Cardiac muscle cell (in vitro differentiated cells and primary cell): Measurements from ENCODE around the gene ANKRD44. TPM values are rescaled to one million over a fixed set of nuclear protein-coding genes. Genes with fewer than 3 reads are reported as not detected.
"Not testable (repeated sequence)": the region's sequence is repeated elsewhere in the genome, so short reads cannot be mapped to it uniquely, and the experiment has no call there.

Experiments
- DNase-seq, 2 donors: peaks; one replicate each; pipeline versions ENCODE4 v3.0.0 to v3.0.0-alpha.2; 2010 to 2017; ENCODE audit warnings: low read depth in 1 of 2, low spot score in 1 of 2
- H3K27ac ChIP-seq: fragments of 200-600 bp; sonication (generic); 2 replicates; pipeline ENCODE4 v1.5.1; 2016
- H3K27me3 ChIP-seq: fragments of 200-600 bp; sonication (generic); 2 replicates; pipeline ENCODE4 v1.6.0; 2016; ENCODE audit warnings: control low read depth
- H3K36me3 ChIP-seq: fragments of 200-600 bp; sonication (generic); 2 replicates; pipeline ENCODE4 v1.5.1; 2016; ENCODE audit warnings: control low read depth
- H3K4me1 ChIP-seq: fragments of 200-600 bp; sonication (generic); 2 replicates; pipeline ENCODE4 v1.8.1; 2017; ENCODE audit warnings: low read depth, mild to moderate bottlenecking, mixed run types
- H3K4me3 ChIP-seq: fragments of 200-600 bp; sonication (generic); 2 replicates; pipeline ENCODE4 v1.5.1; 2016; ENCODE audit warnings: mild to moderate bottlenecking
- H3K9me3 ChIP-seq: fragments of 200-600 bp; sonication (generic); 2 replicates; pipeline ENCODE4 v1.5.1; 2017; ENCODE audit warnings: low read depth, mild to moderate bottlenecking, control low read depth
- CTCF ChIP-seq: IDR thresholded peaks from 2 replicates; pipeline ENCODE4 v1.5.1; 2012; ENCODE audit warnings: low read depth, mild to moderate bottlenecking, low read length
- polyA plus RNA-seq: library from polyadenylated mRNA; unstranded; fragments of >200 nt; fragmentation: Nextera tagmentation; extraction: Ambion mirVana; gene quantifications from 2 replicates; pipeline ENCODE4 v1.2.1, GENCODE V29; 2016
- total RNA-seq: library from RNA; depleted of rRNA; stranded (reverse); fragments of >200 nt; gene quantifications from 2 replicates; pipeline ENCODE4 v1.2.3, GENCODE V29; 2016

The ANKRD44 gene
- total and polyA plus RNA-seq, 2 experiments from 2014 or later = 4.0 to 5.0 TPM

GRCh38 chr2:197013098-197013497, 297.5 kb downstream of the ANKRD44 start:
- H3K36me3 ChIP-seq = no peaks in the 10 kb centered on the region
- no peaks in the 10 kb centered on the region for H3K9me3 ChIP-seq
- no peak overlapping the region for H3K4me3 ChIP-seq
- no peaks in the 10 kb centered on the region for H3K27me3 ChIP-seq
- DNase-seq = no peak
- no peak overlapping the region for H3K27ac ChIP-seq
- H3K4me1 ChIP-seq = no peaks in the 10 kb centered on the region
- no peak for TF ChIP-seq CTCF

GRCh38 chr2:197011801-197012641, 298.6 kb downstream of the ANKRD44 start:
- Histone ChIP-seq H3K36me3 (no peaks in the 10 kb centered on the region), H3K27ac (no peak overlapping the region), H3K27me3 (no peaks in the 10 kb centered on the region), H3K4me3 (no peak overlapping the region), H3K9me3 (no peaks in the 10 kb centered on the region), H3K4me1 (no peaks in the 10 kb centered on the region)
- peak; percentile 64 to 67 for DNase-seq
- TF ChIP-seq CTCF = peak; percentile 88

GRCh38 chr2:197011021-197011417, 299.6 kb downstream of the ANKRD44 start:
- no peak overlapping the region for H3K27ac ChIP-seq
- no peak for TF ChIP-seq CTCF
- DNase-seq = no peak

GRCh38 chr2:197010200-197011020, 300.2 kb downstream of the ANKRD44 start:
- no peak for DNase-seq
- no peak for TF ChIP-seq CTCF
- H3K4me1 ChIP-seq = no peaks in the 10 kb centered on the region
- no peak overlapping the region for H3K27ac ChIP-seq
- no peaks in the 10 kb centered on the region for H3K9me3 ChIP-seq
- H3K27me3 ChIP-seq = no peaks in the 10 kb centered on the region
- H3K4me3 ChIP-seq = no peak overlapping the region
- H3K36me3 ChIP-seq = no peaks in the 10 kb centered on the region

More at GRCh38 chr2:197011021-197011417, 299.6 kb downstream of the ANKRD44 start:
- no peaks in the 10 kb centered on the region for H3K4me1 ChIP-seq
- H3K36me3 ChIP-seq = no peaks in the 10 kb centered on the region
- no peaks in the 10 kb centered on the region for H3K27me3 ChIP-seq
- no peak overlapping the region for H3K4me3 ChIP-seq
- no peaks in the 10 kb centered on the region for H3K9me3 ChIP-seq

- not testable (repeated sequence) for DNase-seq, H3K36me3 ChIP-seq, H3K4me3 ChIP-seq, H3K9me3 ChIP-seq, H3K27ac ChIP-seq, H3K27me3 ChIP-seq, H3K4me1 ChIP-seq
Observed at GRCh38 chr2:197008741-197009341, 301.7 kb downstream of the ANKRD44 start.
